GM12878 (cell line): ENCODE data around the gene EXPH5. TPM values are rescaled to one million over a fixed set of nuclear protein-coding genes. Genes with fewer than 3 reads are reported as not detected.

Experiments used
- BCLAF1 ChIP-seq: fragments of 450-650 bp; IDR thresholded peaks from 2 replicates; pipeline ENCODE4 v1.6.1; 2017; ENCODE audit warnings: antibody characterized with exemption, mild to moderate bottlenecking, moderate library complexity
- BRCA1 ChIP-seq: IDR thresholded peaks from 2 replicates; pipeline ENCODE4 v1.6.1; 2011; ENCODE audit warnings: low read depth, low read length, improper control_type of control experiment
- CBX5 ChIP-seq: sonication (generic); IDR thresholded peaks from 2 replicates; pipeline ENCODE4 v1.6.1; 2016; ENCODE audit warnings: low read depth, moderate library complexity, mild to moderate bottlenecking, inconsistent platforms
- CEBPB ChIP-seq, 2 experiments: fragments of 150-350 bp in 1 of 2; IDR thresholded peaks; 2 replicates each; pipeline ENCODE4 v1.6.1; 2012 to 2014; ENCODE audit warnings: low read depth in 2 of 2, low read length in 2 of 2, borderline replicate concordance in 1 of 2, inconsistent platforms in 1 of 2
- DPF2 ChIP-seq: fragments of 450-650 bp; IDR thresholded peaks from 2 replicates; pipeline ENCODE4 v1.6.1; 2017; ENCODE audit warnings: mild to moderate bottlenecking
- E4F1 ChIP-seq: fragments of 450-650 bp; IDR thresholded peaks from 2 replicates; pipeline ENCODE4 v1.6.1; 2018; ENCODE audit warnings: borderline replicate concordance, mild to moderate bottlenecking; ENCODE audit not compliant: partially characterized antibody
- PBX3 ChIP-seq: IDR thresholded peaks from 2 replicates; pipeline ENCODE4 v1.6.1; 2011; ENCODE audit warnings: mild to moderate bottlenecking, low read depth, low read length, moderate library complexity; ENCODE audit not compliant: insufficient replicate concordance
- SPI1 ChIP-seq: IDR thresholded peaks from 2 replicates; pipeline ENCODE4 v1.6.1; 2011; ENCODE audit warnings: low read depth, mild to moderate bottlenecking, low read length, moderate library complexity, borderline replicate concordance; ENCODE audit not compliant: insufficient read depth
- WRNIP1 ChIP-seq: IDR thresholded peaks from 2 replicates; pipeline ENCODE4 v1.6.1; 2011; ENCODE audit warnings: low read depth, low read length, improper control_type of control experiment, borderline replicate concordance
- ZBTB11 ChIP-seq: fragments of 450-650 bp; formaldehyde crosslinking; IDR thresholded peaks from 2 replicates; pipeline ENCODE4 v1.5.0; 2022; ENCODE audit warnings: mild to moderate bottlenecking, missing genetic modification characterization
- ZNF274 ChIP-seq: IDR thresholded peaks from one replicate; pipeline ENCODE4 v1.8.0; 2011; ENCODE audit not compliant: insufficient read length, insufficient read depth
- polyA plus RNA-seq, 11 experiments: library from polyadenylated mRNA; depleted of rRNA in 4 of 11; unstranded in 6 of 11; stranded (reverse) in 5 of 11; fragments of >200 nt; fragmentation: Nextera tagmentation in 4 of 11; fragmentation: Illumina TruSeq in 1 of 11; extraction: Ambion mirVana in 4 of 11; extraction: Trizol in 1 of 11; gene quantifications; 1 replicate in 1 of 11; 2 replicates in 10 of 11; pipeline versions ENCODE4 v1.2.1 to v1.2.3, GENCODE V29; 2011 to 2016; ENCODE audit warnings: inconsistent platforms in 2 of 11, missing spikeins in 2 of 11, low read depth in 1 of 11
- total RNA-seq, 4 experiments: library from RNA; depleted of rRNA in 3 of 4; stranded (reverse); fragments of >200 nt in 3 of 4; fragmentation: Illumina TruSeq in 1 of 4; extraction: Trizol in 1 of 4; gene quantifications; 2 replicates each; pipeline versions ENCODE4 v1.2.1 to v1.2.3, GENCODE V29; 2013 to 2021
- TF ChIP-seq, protein P1 (sequence below): IDR thresholded peaks from 2 replicates; pipeline ENCODE4 v1.6.1; 2011; ENCODE audit warnings: borderline replicate concordance, low read depth, mild to moderate bottlenecking, moderate library complexity, mixed read lengths, low read length; ENCODE audit not compliant: insufficient read depth; ENCODE audit errors: extremely low read length

The EXPH5 gene
- total and polyA plus RNA-seq, 10 of the 15 experiments (the other 5 are each of a cell fraction or from before 2014, with no cell fraction given) = 0.69 to 11.1 (median 4.3) TPM

GRCh38 chr11:108576523-108576922 is 17.0 kb downstream of the EXPH5 start (continued):
- TF ChIP-seq CBX5 (no peak), SPI1 (no peak), E4F1 (no peak), BCLAF1 (no peak), ZBTB11 (CRISPR knock-in tag) (no peak), WRNIP1 (no peak), ZNF274 (no peak), BRCA1 (no peak), PBX3 (no peak), DPF2 (no peak), CEBPB (IDR thresholded peaks at IDR 0.05; ENCODE audit: borderline replicate concordance in 1 of 2, low read depth in 2 of 2, low read length in 2 of 2) (no peak)
- TF ChIP-seq, protein P1, sequence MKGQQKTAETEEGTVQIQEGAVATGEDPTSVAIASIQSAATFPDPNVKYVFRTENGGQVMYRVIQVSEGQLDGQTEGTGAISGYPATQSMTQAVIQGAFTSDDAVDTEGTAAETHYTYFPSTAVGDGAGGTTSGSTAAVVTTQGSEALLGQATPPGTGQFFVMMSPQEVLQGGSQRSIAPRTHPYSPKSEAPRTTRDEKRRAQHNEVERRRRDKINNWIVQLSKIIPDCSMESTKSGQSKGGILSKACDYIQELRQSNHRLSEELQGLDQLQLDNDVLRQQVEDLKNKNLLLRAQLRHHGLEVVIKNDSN = no peak
